ENCODE measurements around the gene ALG9. TPM values are rescaled to one million over a fixed set of nuclear protein-coding genes. Genes with fewer than 3 reads are reported as not detected.

The ALG9 gene
- total and polyA plus RNA-seq, 2 of the 4 experiments (the other 2 are of a cell fraction) = 20.7 to 35.7 TPM

- H3K14ac ChIP-seq (replicated peaks; ENCODE audit: low read depth, low read length) = no peak overlapping the region
- H3K27me3 ChIP-seq (ENCODE audit: control insufficient read depth, insufficient read depth, low read length) = no peaks in the 10 kb centered on the region; the same call in 1 of the 2 replicates
- no peaks in the 10 kb centered on the region for H3K9me1 ChIP-seq (ENCODE audit: insufficient read depth, low read length)
- ATAC-seq (ENCODE audit: low read depth) (no peak), DNase-seq (peak; percentile 22)
- no peak overlapping the region for H3K4me3 ChIP-seq (ENCODE audit: insufficient read depth, low read depth, low read length)
- no peak overlapping the region for H2AFZ ChIP-seq (replicated peaks; ENCODE audit: low read length, poor library complexity)
- no peak overlapping the region for H2BK15ac ChIP-seq (ENCODE audit: low read depth, low read length)
- H3K18ac ChIP-seq (ENCODE audit: low read depth, low read length) = no peak overlapping the region
- H3K4ac ChIP-seq (ENCODE audit: low read depth, low read length) = no peak overlapping the region
- ChIA-PET CTCF (no interaction called here), POLR2A (ENCODE audit: unreplicated experiment) (no interaction called here)
- H2BK120ac ChIP-seq (ENCODE audit: low read depth, low read length) = no peak overlapping the region
- H3K4me2 ChIP-seq (ENCODE audit: low read depth, low read length) = no peak overlapping the region
- dilution Hi-C loops (cut with HindIII; ENCODE audit: low sequenced_read_pairs, unreplicated experiment) (no loop called here), intact Hi-C loops (cut with micrococcal nuclease) (no loop called here), in situ Hi-C loops (cut with MboI; ENCODE audit: low sequenced_read_pairs) (no loop called here)
- no peak overlapping the region for H2BK5ac ChIP-seq (ENCODE audit: low read depth, low read length, poor library complexity, severe bottlenecking)
- no peak overlapping the region for H3K27ac ChIP-seq (ENCODE audit: insufficient read depth, low read length)
- H4K91ac ChIP-seq (ENCODE audit: insufficient read depth, low read depth, low read length) = no peak overlapping the region
- no peak overlapping the region for H4K8ac ChIP-seq (ENCODE audit: low read depth in 2 of 2, low read length in 2 of 2)
- TF ChIP-seq CHD1 (IDR thresholded peaks at IDR 0.05; ENCODE audit: low read depth, low read length) (no peak), RCOR1 (IDR thresholded peaks at IDR 0.05; ENCODE audit: insufficient replicate concordance, low read length) (no peak), SMC3 (IDR thresholded peaks at IDR 0.05; ENCODE audit: low read depth, low read length) (no peak), RAD21 (IDR thresholded peaks at IDR 0.05; ENCODE audit: low read length) (no peak), POLR2A (IDR thresholded peaks at IDR 0.05; ENCODE audit: low read depth, low read length) (no peak), BHLHE40 (IDR thresholded peaks at IDR 0.05; ENCODE audit: low read depth, low read length) (no peak), MXI1 (IDR thresholded peaks at IDR 0.05; ENCODE audit: borderline replicate concordance, low read depth, low read length) (no peak), CEBPB (IDR thresholded peaks at IDR 0.05; ENCODE audit: low read depth, low read length) (no peak), MAFK (IDR thresholded peaks at IDR 0.05; ENCODE audit: low read depth, low read length) (no peak), CTCF (conservative IDR thresholded peaks at IDR 0.05; ENCODE audit: low read depth, low read length) (no peak), MAZ (IDR thresholded peaks at IDR 0.05; ENCODE audit: borderline replicate concordance, low read depth, low read length) (no peak), NFE2L2 (IDR thresholded peaks at IDR 0.05; ENCODE audit: low read depth, low read length) (no peak), FOS (IDR thresholded peaks at IDR 0.05; ENCODE audit: low read depth, low read length) (no peak), RFX5 (IDR thresholded peaks at IDR 0.05; ENCODE audit: low read depth, low read length) (no peak)
- TF ChIP-seq, protein P1, sequence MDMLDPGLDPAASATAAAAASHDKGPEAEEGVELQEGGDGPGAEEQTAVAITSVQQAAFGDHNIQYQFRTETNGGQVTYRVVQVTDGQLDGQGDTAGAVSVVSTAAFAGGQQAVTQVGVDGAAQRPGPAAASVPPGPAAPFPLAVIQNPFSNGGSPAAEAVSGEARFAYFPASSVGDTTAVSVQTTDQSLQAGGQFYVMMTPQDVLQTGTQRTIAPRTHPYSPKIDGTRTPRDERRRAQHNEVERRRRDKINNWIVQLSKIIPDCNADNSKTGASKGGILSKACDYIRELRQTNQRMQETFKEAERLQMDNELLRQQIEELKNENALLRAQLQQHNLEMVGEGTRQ (IDR thresholded peaks at IDR 0.05; ENCODE audit: low read depth, low read length) = no peak
- TF ChIP-seq, protein P2, sequence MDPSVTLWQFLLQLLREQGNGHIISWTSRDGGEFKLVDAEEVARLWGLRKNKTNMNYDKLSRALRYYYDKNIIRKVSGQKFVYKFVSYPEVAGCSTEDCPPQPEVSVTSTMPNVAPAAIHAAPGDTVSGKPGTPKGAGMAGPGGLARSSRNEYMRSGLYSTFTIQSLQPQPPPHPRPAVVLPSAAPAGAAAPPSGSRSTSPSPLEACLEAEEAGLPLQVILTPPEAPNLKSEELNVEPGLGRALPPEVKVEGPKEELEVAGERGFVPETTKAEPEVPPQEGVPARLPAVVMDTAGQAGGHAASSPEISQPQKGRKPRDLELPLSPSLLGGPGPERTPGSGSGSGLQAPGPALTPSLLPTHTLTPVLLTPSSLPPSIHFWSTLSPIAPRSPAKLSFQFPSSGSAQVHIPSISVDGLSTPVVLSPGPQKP (IDR thresholded peaks at IDR 0.05; ENCODE audit: borderline replicate concordance, low read depth, low read length) = no peak
- no peaks in the 10 kb centered on the region for H4K20me1 ChIP-seq (ENCODE audit: insufficient read depth, low read length)
- H3K56ac ChIP-seq (ENCODE audit: extremely low read depth, insufficient read depth, low read length) = no peak overlapping the region
- H2AK9ac ChIP-seq (replicated peaks; ENCODE audit: low read depth, low read length, poor library complexity) = no peak overlapping the region
- no CpG with 5 or more reads among the region's 2 CpGs for WGBS, 2 experiments (ENCODE audit: extremely low coverage in 2 of 2, insufficient read length in 1 of 2)
- H3K9me3 ChIP-seq (ENCODE audit: control insufficient read depth, insufficient read depth, low read length) = no peaks in the 10 kb centered on the region
- H4K5ac ChIP-seq (ENCODE audit: low read depth, low read length) = no peak overlapping the region
- H2AK5ac ChIP-seq (ENCODE audit: low read depth, low read length) = no peak overlapping the region
- no peak overlapping the region for H2BK20ac ChIP-seq (ENCODE audit: low read depth, low read length)
- no peaks in the 10 kb centered on the region for H3K36me3 ChIP-seq (ENCODE audit: control insufficient read depth, insufficient read depth, low read length)
- no TSS peak for BruUV-seq (replicated peaks)
- no peak overlapping the region for H3K9ac ChIP-seq (ENCODE audit: low read depth, low read length)
- H3K4me1 ChIP-seq (ENCODE audit: control insufficient read depth, insufficient read depth, low read length) = peaks cover 2% of the 10 kb centered on the region; the same call in 1 of the 2 replicates
- H3K23ac ChIP-seq (ENCODE audit: low read depth, low read length) = no peak overlapping the region
- no peaks in the 10 kb centered on the region for H3K79me1 ChIP-seq (ENCODE audit: low read depth in 1 of 2, low read length in 2 of 2)
These were observed 34.0 kb upstream of the ALG9 start for GRCh38 chr11:111905411-111905810.
